GM23338 (cell line): ENCODE data around the gene DNAJA3.

ENCODE experiments used
- CTCF ChIP-seq, 2 experiments: fragments of 200-600 bp in 1 of 2; sonication (generic) in 1 of 2; conservative IDR thresholded peaks; 2 replicates each; pipeline versions ENCODE4 v1.5.1 to v1.6.1; 2016 to 2017; ENCODE audit warnings: antibody characterized with exemption in 2 of 2, low read depth in 2 of 2, mild to moderate bottlenecking in 2 of 2, moderate library complexity in 1 of 2
- JUNB ChIP-seq: IDR thresholded peaks from one replicate; pipeline ENCODE4 v1.6.1; 2016; ENCODE audit warnings: antibody characterized with exemption; ENCODE audit not compliant: unreplicated experiment
- NANOG ChIP-seq: IDR thresholded peaks from 2 replicates; pipeline ENCODE4 v1.6.1; 2016; ENCODE audit warnings: antibody characterized with exemption, borderline replicate concordance
- REST ChIP-seq: IDR thresholded peaks from one replicate; pipeline ENCODE4 v1.6.1; 2018; ENCODE audit warnings: antibody characterized with exemption; ENCODE audit not compliant: unreplicated experiment
- ZNF114 ChIP-seq: fragments of 250-450 bp; sonication (Bioruptor Pico); IDR thresholded peaks from 2 replicates; pipeline ENCODE4 v1.5.0; 2020; ENCODE audit warnings: mild to moderate bottlenecking, moderate library complexity

DNA sequence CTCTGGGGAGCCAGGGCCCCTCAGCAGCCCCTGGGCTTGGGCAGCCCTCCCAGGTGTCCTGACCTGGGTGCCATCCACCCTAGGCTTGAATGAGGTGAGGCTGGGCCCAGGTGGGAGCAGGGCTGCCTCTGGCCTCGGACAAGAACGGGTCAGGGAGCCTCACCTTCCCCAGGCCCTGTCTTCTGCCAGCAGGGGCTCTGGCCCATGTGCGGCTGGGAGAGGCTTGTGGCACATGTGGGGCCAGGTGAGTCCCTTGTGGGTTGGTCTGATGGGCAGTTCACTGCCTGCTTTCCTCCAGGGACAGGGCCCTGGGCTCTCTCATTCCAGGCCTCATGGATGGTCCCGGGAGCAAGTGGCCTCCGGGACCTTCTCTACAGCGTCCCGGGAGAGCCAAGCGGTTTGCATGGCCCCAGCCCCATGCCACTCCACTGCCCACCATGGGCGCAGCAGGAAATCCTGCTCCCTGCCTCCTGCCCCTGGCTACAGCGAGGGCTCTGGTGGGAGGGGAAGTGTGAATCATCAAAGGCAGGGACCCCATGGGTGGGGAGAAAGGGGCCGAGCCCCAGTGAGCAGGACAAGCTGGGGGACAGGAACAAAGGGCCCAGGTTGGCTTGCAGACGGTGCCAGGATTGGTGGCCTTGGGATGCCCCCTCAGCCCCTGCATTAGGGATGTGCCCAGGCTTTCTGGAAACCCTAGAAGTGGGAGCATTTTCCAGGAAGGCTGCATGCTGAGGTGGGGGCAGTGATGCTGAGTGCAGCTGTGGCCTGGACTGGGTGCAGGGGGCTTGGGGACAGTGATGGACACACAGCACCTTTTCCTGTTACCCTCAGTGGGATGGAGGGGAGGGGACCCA, 41.9 kb upstream of the DNAJA3 start:
- TF ChIP-seq CTCF (conservative IDR thresholded peaks at IDR 0.05; ENCODE audit: low read depth in 2 of 2) = no peak
- no peak for TF ChIP-seq REST
- TF ChIP-seq ZNF114 = no peak
- TF ChIP-seq JUNB = no peak
- no peak for TF ChIP-seq NANOG
